Large intestine (tissue), 3 donors: ENCODE data around the gene TTC17. TPM values are rescaled to one million over a fixed set of nuclear protein-coding genes. Genes with fewer than 3 reads are reported as not detected.
A peak's percentile ranks its signal among the peaks of the same experiment; 100 is the strongest.
"Not testable (repeated sequence)": the region's sequence is repeated elsewhere in the genome, so short reads cannot be mapped to it uniquely, and the experiment has no call there.

Source experiments
- DNase-seq, 2 donors: peaks; one replicate each; pipeline versions ENCODE4 v3.0.0 to v3.0.0-alpha.2; 2013
- H3K27ac ChIP-seq: one replicate; pipeline ENCODE4 v1.5.1; 2013; ENCODE audit warnings: low read length
- H3K27me3 ChIP-seq: 2 replicates; pipeline ENCODE4 v1.6.1; 2013; ENCODE audit warnings: low read length; ENCODE audit not compliant: control insufficient read depth, insufficient read depth
- H3K36me3 ChIP-seq: 2 replicates; pipeline ENCODE4 v1.6.1; 2013; ENCODE audit warnings: low read length; ENCODE audit not compliant: control insufficient read depth, insufficient read depth
- H3K4me1 ChIP-seq: one replicate; pipeline ENCODE4 v1.6.1; 2013; ENCODE audit warnings: low read length; ENCODE audit not compliant: control insufficient read depth, insufficient read depth
- H3K4me3 ChIP-seq: one replicate; pipeline ENCODE4 v1.5.1; 2013; ENCODE audit warnings: low read length
- H3K9me3 ChIP-seq: one replicate; pipeline ENCODE4 v1.6.1; 2013; ENCODE audit warnings: mild to moderate bottlenecking, low read depth, low read length, moderate library complexity; ENCODE audit not compliant: control insufficient read depth
- WGBS: methylation state at CpG from one replicate; pipeline ENCODE4 v1.1.5; 2013; ENCODE audit warnings: low lambda C conversion rate; ENCODE audit not compliant: insufficient coverage; 5-methylcytosine and 5-hydroxymethylcytosine counted together
- polyA plus RNA-seq: library from polyadenylated mRNA; unstranded; fragments of 120-200 nt; gene quantifications from one replicate; pipeline ENCODE4 v1.2.1, GENCODE V29; 2013

Gene TTC17
- polyA plus RNA-seq, 1 donor: 152 TPM

DNA sequence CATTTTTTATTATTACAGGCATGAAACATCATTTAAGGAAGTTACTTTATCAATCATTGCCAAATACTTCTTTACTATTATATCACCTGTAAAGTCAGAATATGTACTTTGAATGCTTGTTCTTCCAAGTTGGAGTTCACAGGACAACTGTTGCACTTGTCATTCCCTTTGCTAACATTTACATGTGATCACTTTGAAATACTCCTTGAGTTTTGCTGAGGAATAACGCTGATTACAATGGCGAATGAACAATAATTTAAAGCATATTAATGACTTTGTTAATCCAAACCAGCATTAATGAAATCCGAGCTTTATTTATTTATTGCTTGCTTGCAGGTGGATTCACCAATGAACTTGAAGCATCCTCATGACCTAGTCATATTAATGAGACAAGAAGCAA lies 20.2 kb downstream of the TTC17 start:
- no peaks in the 10 kb centered on the region for H3K27me3 ChIP-seq
- H3K4me3 ChIP-seq: no peak overlapping the region
- H3K4me1 ChIP-seq: peaks cover 5% of the 10 kb centered on the region
- WGBS: 60% methylated on average over 1 of the region's 3 CpGs
- peaks cover 4% of the 10 kb centered on the region for H3K36me3 ChIP-seq
- DNase-seq: peak in 1 of 2 donors; percentile 56
- H3K9me3 ChIP-seq: no peaks in the 10 kb centered on the region
- peak overlapping the region; percentile 38 for H3K27ac ChIP-seq

DNA sequence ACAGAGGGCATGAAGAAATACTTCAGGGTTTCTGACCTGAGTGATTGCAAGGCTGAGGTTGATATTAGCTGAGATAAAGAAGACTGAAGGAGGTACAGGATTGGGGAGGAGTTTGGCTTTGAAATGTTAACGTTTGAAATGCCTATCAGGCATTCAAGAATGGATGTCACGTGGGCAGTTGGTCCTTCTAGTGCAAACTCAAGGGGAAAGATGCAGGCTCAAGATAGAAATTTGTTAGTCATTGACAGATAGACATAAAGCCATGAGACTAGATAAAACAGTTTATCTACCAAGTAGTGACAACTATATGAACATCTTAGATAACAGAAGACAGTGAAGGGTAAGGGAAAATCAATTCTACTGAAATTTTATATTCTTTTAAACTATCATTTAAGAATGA lies 23.1 kb downstream of the TTC17 start:
- H3K4me1 ChIP-seq: peaks cover 5% of the 10 kb centered on the region
- peaks cover 9% of the 10 kb centered on the region for H3K36me3 ChIP-seq
- WGBS: no CpG with 5 or more reads among the region's 2 CpGs
- no peaks in the 10 kb centered on the region for H3K27me3 ChIP-seq
- no peak for DNase-seq
- no peaks in the 10 kb centered on the region for H3K9me3 ChIP-seq
- H3K4me3 ChIP-seq: no peak overlapping the region
- H3K27ac ChIP-seq: no peak overlapping the region

DNA sequence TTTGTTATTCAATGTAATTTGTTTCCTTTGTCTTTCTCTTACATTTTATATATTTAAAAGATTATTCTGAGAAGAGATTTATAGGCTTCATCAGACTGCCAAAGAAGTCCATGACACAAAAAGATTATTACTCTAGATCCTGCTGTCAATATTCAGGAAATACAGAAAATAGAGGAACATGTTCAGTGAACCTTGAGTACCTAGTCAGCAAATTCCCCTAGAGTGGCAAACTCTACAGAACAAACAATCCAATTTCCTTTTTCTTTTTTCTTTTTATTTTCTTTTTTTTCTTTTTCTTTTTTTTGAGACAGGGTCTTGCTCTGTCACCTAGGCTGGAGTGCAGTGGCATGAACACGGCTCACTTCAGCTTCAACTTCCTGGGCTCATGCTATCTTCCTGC lies 23.9 kb downstream of the TTC17 start:
- H3K27ac ChIP-seq: no peak overlapping the region
- 100% methylated on average over 1 of the region's 1 CpG for WGBS
- peaks cover 15% of the 10 kb centered on the region for H3K36me3 ChIP-seq
- no peak overlapping the region for H3K4me3 ChIP-seq
- no peak for DNase-seq
- H3K9me3 ChIP-seq: no peaks in the 10 kb centered on the region
- peaks cover 5% of the 10 kb centered on the region for H3K4me1 ChIP-seq
- H3K27me3 ChIP-seq: no peaks in the 10 kb centered on the region

DNA sequence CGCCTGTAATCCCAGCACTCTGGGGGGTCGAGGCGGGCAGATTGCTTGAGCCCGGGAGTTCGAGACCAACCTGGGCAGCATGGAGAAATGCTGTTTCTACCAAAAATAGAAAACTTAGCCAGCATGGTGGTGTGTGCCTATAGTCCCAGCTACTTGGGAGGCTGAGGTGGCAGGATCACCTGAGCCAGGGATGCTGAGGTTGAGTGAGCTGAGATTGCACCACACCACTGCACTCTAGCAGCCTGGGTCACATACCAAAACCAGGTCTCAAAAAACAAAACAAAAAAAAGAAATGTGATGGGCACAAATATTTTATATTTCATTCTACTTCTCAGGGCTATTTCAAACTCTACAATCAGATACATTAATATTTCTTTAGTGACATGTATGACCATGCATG lies 25.7 kb downstream of the TTC17 start:
- H3K4me1 ChIP-seq: no peaks in the 10 kb centered on the region
- H3K9me3 ChIP-seq: no peaks in the 10 kb centered on the region
- H3K27me3 ChIP-seq: no peaks in the 10 kb centered on the region
- DNase-seq: no peak
- H3K36me3 ChIP-seq: peaks cover 21% of the 10 kb centered on the region
- no peak overlapping the region for H3K27ac ChIP-seq
- no peak overlapping the region for H3K4me3 ChIP-seq
- WGBS: no CpG with 5 or more reads among the region's 5 CpGs

DNA sequence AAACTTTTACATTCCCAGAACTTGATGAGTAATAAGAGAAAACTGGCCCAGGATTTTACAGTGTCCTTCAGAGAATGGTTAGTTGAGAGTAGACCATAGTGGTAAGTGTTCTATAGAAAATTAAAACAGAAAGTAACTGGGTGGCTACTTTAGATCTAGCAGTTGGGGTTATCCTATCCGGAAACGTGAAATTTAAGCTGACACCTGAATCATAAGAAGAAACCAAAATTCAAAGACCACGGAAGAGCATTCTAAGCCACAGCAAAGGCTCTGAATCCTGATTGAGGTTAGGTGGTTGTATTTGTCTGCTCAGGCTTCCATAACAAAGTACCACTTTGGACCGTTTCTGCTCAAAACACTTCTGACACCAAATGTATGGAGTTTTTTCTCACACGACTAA lies 34.0 kb downstream of the TTC17 start:
- Histone ChIP-seq H3K9me3 (no peaks in the 10 kb centered on the region), H3K4me3 (no peak overlapping the region), H3K27ac (no peak overlapping the region), H3K36me3 (peaks cover 55% of the 10 kb centered on the region), H3K4me1 (no peaks in the 10 kb centered on the region), H3K27me3 (no peaks in the 10 kb centered on the region)
- no peak for DNase-seq
- no CpG with 5 or more reads among the region's 5 CpGs for WGBS

DNA sequence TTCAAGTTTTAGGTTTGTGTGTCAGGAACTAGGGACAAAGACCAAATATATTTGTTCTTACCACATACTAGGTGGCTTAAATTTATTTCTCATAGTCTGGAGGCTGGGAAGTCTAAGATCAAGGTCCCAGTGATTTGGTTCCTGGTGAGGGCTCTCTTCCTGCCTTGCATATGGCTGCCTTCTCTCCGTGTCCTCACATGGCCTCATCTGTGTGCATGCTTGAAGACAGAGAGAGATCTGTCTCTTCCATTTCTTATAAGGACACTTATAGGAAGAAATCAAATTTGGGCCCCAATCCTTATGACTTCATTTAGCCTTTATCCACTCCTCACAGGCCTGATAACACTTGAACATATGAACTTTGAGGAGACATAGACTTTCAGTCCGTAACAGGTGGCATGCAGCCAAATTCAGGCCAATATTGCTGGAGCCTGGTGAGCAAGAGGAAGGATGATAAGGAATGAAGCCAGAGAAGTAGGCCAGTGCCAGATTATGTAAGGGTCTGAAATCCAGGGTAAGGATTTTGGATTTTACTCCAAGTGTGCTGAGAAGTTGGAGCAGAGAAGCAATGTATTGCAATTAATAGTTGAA lies 35.1 kb downstream of the TTC17 start:
- Histone ChIP-seq H3K4me3 (no peak overlapping the region), H3K4me1 (no peaks in the 10 kb centered on the region), H3K27me3 (no peaks in the 10 kb centered on the region), H3K27ac (no peak overlapping the region), H3K9me3 (no peaks in the 10 kb centered on the region), H3K36me3 (peaks cover 60% of the 10 kb centered on the region)
- peak in 1 of 2 donors; percentile 16 for DNase-seq
- no CpG with 5 or more reads among the region's 2 CpGs for WGBS

DNA sequence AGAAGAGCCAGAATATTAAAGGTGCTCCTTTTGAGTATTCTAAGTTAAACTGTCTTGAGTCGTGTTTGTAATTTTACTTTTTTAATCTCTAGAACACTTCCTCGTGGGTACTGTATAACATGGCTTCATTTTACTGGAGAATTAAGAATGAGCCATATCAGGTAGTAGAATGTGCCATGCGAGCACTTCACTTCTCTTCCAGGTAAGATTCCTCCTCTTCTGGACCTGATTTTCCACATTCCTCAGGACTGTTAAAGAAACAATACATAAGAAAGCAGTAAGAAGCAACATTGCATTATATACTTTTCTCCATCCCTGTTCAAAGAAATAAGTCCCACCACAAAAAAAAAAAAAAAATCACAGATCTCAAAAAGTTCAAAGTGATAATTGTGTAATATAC lies 37.9 kb downstream of the TTC17 start:
- Histone ChIP-seq H3K4me3 (no peak overlapping the region), H3K4me1 (no peaks in the 10 kb centered on the region), H3K36me3 (peaks cover 58% of the 10 kb centered on the region), H3K27ac (no peak overlapping the region), H3K9me3 (no peaks in the 10 kb centered on the region), H3K27me3 (no peaks in the 10 kb centered on the region)
- no peak for DNase-seq
- 92% methylated on average over 2 of the region's 3 CpGs for WGBS

DNA sequence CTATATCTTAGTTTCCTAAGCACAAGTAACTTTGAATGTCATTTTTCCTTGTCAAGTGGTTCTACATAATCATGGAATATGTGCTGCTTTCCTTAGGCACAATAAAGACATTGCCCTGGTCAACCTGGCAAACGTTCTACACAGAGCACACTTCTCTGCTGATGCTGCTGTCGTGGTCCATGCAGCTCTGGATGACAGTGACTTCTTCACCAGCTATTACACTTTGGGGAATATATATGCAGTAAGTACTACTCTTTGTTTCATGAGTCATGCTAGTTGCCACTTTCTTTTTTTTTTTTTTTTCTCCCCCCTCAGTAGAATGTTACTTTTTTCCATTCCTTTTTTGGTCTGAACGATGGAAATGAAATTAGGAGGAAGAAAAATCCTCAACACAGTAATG lies 38.5 kb downstream of the TTC17 start:
- Histone ChIP-seq H3K27ac (no peak overlapping the region), H3K4me1 (no peaks in the 10 kb centered on the region), H3K36me3 (peaks cover 57% of the 10 kb centered on the region), H3K4me3 (no peak overlapping the region), H3K27me3 (no peaks in the 10 kb centered on the region), H3K9me3 (no peaks in the 10 kb centered on the region)
- no CpG with 5 or more reads among the region's 3 CpGs for WGBS
- DNase-seq: no peak

DNA sequence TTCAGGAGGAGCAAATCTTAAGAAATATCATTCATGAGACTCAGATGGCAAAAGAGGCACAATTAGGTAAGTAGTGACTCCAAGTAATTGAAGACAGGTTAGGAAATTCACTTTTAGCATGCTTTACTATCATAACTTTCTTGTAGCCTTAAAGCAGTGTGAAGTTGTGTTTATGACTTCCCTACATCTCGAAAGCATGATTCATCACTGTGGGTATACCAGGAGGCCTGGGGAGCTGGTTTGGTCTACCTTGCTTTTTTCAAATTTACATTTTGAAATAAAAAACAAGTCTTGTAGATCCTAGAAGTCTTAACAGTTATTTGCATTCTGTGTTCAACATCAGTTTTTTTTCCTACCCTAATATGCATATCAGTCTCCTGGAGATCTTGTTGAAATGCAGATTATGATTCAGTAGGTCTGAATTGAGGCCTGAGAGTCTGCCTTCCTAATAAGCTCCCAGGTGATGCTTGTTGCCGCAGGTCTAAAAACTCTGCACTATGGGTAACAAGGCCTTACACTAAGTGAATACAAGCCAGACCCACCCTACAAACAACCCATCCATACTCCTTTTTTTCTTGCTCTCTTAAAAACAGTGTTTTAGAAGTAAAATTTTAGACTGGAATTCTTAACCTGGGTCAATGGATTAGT lies 41.4 kb downstream of the TTC17 start:
- WGBS: no CpG with 5 or more reads among the region's 2 CpGs
- H3K27ac ChIP-seq: no peak overlapping the region
- DNase-seq: no peak
- H3K36me3 ChIP-seq: peaks cover 58% of the 10 kb centered on the region
- no peaks in the 10 kb centered on the region for H3K4me1 ChIP-seq
- no peaks in the 10 kb centered on the region for H3K9me3 ChIP-seq
- H3K27me3 ChIP-seq: no peaks in the 10 kb centered on the region
- no peak overlapping the region for H3K4me3 ChIP-seq

DNA sequence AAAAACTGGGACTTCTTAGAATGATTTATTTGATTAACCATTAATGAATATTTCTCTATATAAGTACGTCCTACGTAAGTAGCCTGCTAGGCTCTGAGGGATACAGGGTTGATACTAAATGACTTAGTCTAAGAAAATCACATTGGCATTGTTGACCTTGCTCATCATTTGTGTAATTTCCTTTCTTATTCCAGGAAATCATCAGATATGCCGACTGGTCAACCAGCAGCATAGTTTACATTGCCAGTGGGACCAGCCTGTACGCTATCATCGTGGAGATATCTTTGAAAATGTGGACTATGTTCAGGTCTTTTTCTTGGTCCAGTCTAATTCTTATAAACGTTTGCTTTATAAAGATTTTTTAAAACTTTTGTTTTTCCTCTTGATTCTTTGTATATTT lies 42.5 kb downstream of the TTC17 start:
- peaks cover 68% of the 10 kb centered on the region for H3K36me3 ChIP-seq
- H3K27me3 ChIP-seq: no peaks in the 10 kb centered on the region
- no CpG with 5 or more reads among the region's 6 CpGs for WGBS
- DNase-seq: no peak
- no peak overlapping the region for H3K4me3 ChIP-seq
- H3K27ac ChIP-seq: no peak overlapping the region
- H3K9me3 ChIP-seq: no peaks in the 10 kb centered on the region
- H3K4me1 ChIP-seq: no peaks in the 10 kb centered on the region

DNA sequence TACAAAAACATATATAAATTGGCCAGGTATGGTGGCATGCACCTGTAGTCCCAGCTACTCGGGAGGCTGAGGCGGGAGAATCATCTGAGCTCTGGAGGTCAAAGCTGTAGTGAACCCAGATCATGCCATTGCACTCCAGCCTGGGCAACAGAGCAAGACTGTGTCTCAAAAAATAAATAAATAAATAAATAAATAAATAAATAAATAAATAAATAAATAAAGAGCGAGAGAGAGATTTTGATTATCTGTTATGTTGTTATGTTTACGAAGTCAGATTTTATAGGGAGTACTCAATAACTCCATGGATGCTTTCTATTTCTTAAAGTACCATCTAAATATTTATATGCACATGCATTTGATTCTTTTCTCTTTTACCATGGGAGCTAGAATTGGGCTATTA lies 43.1 kb downstream of the TTC17 start:
- 100% methylated on average over 1 of the region's 4 CpGs for WGBS
- not testable (repeated sequence) for H3K9me3 ChIP-seq, DNase-seq, H3K4me3 ChIP-seq, H3K27ac ChIP-seq, H3K4me1 ChIP-seq, H3K27me3 ChIP-seq
- H3K36me3 ChIP-seq: peaks cover 63% of the 10 kb centered on the region
